HL-60/S4 treated with retinoic acid at 250 ng/mL for 4 days and 3 days (cell line): ENCODE measurements around the gene HAO1.
"Not testable (repeated sequence)": the region's sequence is repeated elsewhere in the genome, so short reads cannot be mapped to it uniquely, and the experiment has no call there.

Experiments used
- in situ Hi-C: fragments of 300-500 bp; cut with MboI; formaldehyde crosslinking; loops from 2 replicates; pipeline ENCODE4 v1.7.0; 2022; ENCODE audit warnings: low sequenced_read_pairs

The HAO1 gene

GRCh38 chr20:7940341-7940740 is at the start of gene HAO1:
HAO1 (minus strand) TSS chr20:7940458; CDS start chr20:7940422, 36 bp downstream.
- in situ Hi-C loops: no loop called here

- in situ Hi-C loops: no loop called here
Observed at GRCh38 chr20:7989379-7989778, 49.1 kb upstream of the HAO1 start.

- in situ Hi-C loops: no loop called here
Observed at GRCh38 chr20:7985916-7986315, 45.7 kb upstream of the HAO1 start.

- in situ Hi-C loops: no loop called here
Observed at GRCh38 chr20:7984192-7984591, 43.9 kb upstream of the HAO1 start.

- in situ Hi-C loops: no loop called here
Observed at GRCh38 chr20:7981374-7981773, 41.1 kb upstream of the HAO1 start.

GRCh38 chr20:7980332-7981046 is 40.2 kb upstream of the HAO1 start:
- in situ Hi-C loops: no loop called here

- in situ Hi-C loops: no loop called here
Observed at GRCh38 chr20:7977709-7978108, 37.5 kb upstream of the HAO1 start.

- in situ Hi-C loops: no loop called here
Observed at GRCh38 chr20:7975851-7976414, 35.7 kb upstream of the HAO1 start.

- in situ Hi-C loops: no loop called here
Observed at GRCh38 chr20:7974785-7975435, 34.7 kb upstream of the HAO1 start.

- in situ Hi-C loops: no loop called here
Observed at GRCh38 chr20:7971536-7972280, 31.4 kb upstream of the HAO1 start.

GRCh38 chr20:7967199-7967844 is 27.1 kb upstream of the HAO1 start:
- in situ Hi-C loops: no loop called here

- in situ Hi-C loops: no loop called here
Observed at GRCh38 chr20:7966176-7966575, 25.9 kb upstream of the HAO1 start.

GRCh38 chr20:7959484-7959883 is 19.2 kb upstream of the HAO1 start:
- in situ Hi-C loops: no loop called here

GRCh38 chr20:7956561-7956960 is 16.3 kb upstream of the HAO1 start:
- in situ Hi-C loops: not testable (repeated sequence)

- in situ Hi-C loops: no loop called here
Observed at GRCh38 chr20:7950387-7950786, 10.1 kb upstream of the HAO1 start.

- in situ Hi-C loops: no loop called here
Observed at GRCh38 chr20:7943891-7944290, 3.6 kb upstream of the HAO1 start.

GRCh38 chr20:7939663-7940062 is 595 bp downstream of the HAO1 start:
- in situ Hi-C loops: no loop called here

GRCh38 chr20:7938058-7938457 is 2.2 kb downstream of the HAO1 start:
- in situ Hi-C loops: no loop called here

- in situ Hi-C loops: no loop called here
Observed at GRCh38 chr20:7937328-7937727, 2.9 kb downstream of the HAO1 start.

GRCh38 chr20:7935027-7935551 is 5.2 kb downstream of the HAO1 start:
- in situ Hi-C loops: no loop called here

GRCh38 chr20:7933346-7933745 is 6.9 kb downstream of the HAO1 start:
- in situ Hi-C loops: no loop called here
